ENCODE measurements around the gene REEP1.

GRCh38 chr2:86330001-86330400 is 7.4 kb downstream of the REEP1 start:
- TF ChIP-seq POLR2AphosphoS5 (IDR thresholded peaks at IDR 0.05; ENCODE audit: low read depth, low read length) (no peak), REST (IDR thresholded peaks at IDR 0.05; ENCODE audit: insufficient read depth in 1 of 2, low read depth in 2 of 2, low read length in 2 of 2) (no peak), SIN3A (IDR thresholded peaks at IDR 0.05; ENCODE audit: borderline replicate concordance, insufficient read depth, low read length) (no peak), TAF1 (IDR thresholded peaks at IDR 0.05; ENCODE audit: borderline replicate concordance, insufficient read depth, low read length) (no peak)

All from PFSK-1 (cell line).